HepG2 (cell line): ENCODE measurements around the gene PHF14. TPM values are rescaled to one million over a fixed set of nuclear protein-coding genes. Genes with fewer than 3 reads are reported as not detected.

Experiments used
- ATAC-seq: fragments of 200-7000 bp; cut with Tn5 transposase; 3 replicates; pipeline ENCODE4 v1.9.1; 2020; ENCODE audit warnings: mild to moderate bottlenecking, moderate library complexity
- BruUV-seq: library from RNA; stranded (reverse); fragments of 400-500 nt; replicated peaks from 2 replicates; lab custom pipeline; 2021; lab: Mats Ljungman, UMichigan
- CTCF ChIA-PET: fragments of 300-600 bp; formaldehyde crosslinking; extraction: SDS; loops from one replicate; lab custom pipeline; 2021; ENCODE audit warnings: low total read pairs, inconsistent platforms, low intra/inter-chr PET ratio; lab: Yijun Ruan, JAX
- POLR2A ChIA-PET: fragments of 350-600 bp; sonication (Branson Sonifier 250); formaldehyde crosslinking; loops from one replicate; lab custom pipeline; 2020; ENCODE audit warnings: antibody characterized with exemption, inconsistent platforms; lab: Yijun Ruan, JAX
- DNase-seq: peaks from one replicate; pipeline ENCODE4 v3.0.0-alpha.2; 2015; ENCODE audit warnings: low spot score
- FAIRE-seq: peaks from 3 replicates; lab custom pipeline; 2011; peaks lifted over from hg19 to GRCh38; lab: Jason Lieb, UNC
- H2AFZ ChIP-seq: one replicate; pipeline ENCODE4 v1.6.1; 2011; ENCODE audit warnings: low read length, inconsistent platforms
- H3K27ac ChIP-seq: fragments of 300-600 bp; 3 replicates; pipeline ENCODE4 v1.8.0; 2011; ENCODE audit warnings: mixed run types, mild to moderate bottlenecking, mixed read lengths, low read length, inconsistent platforms; ENCODE audit not compliant: insufficient read depth; ENCODE audit errors: extremely low read length
- H3K27me3 ChIP-seq, 2 experiments: fragments of 200-600 bp in 1 of 2; 2 replicates in 1 of 2; 3 replicates in 1 of 2; pipeline versions ENCODE4 v1.6.0 to v1.8.0; 2011; ENCODE audit warnings: low read length in 2 of 2, mild to moderate bottlenecking in 2 of 2, moderate library complexity in 2 of 2, inconsistent platforms in 1 of 2; ENCODE audit not compliant: insufficient read depth in 2 of 2, control insufficient read depth in 1 of 2
- H3K36me3 ChIP-seq, 2 experiments: fragments of 200-600 bp in 1 of 2; replicated peaks in 1 of 2; 2 replicates in 1 of 2; 3 replicates in 1 of 2; pipeline versions ENCODE4 v1.5.1 to v1.8.0; 2011; ENCODE audit warnings: low read length in 2 of 2, inconsistent platforms in 1 of 2; ENCODE audit not compliant: insufficient read depth in 2 of 2, control insufficient read depth in 1 of 2
- H3K4me1 ChIP-seq: 2 replicates; pipeline ENCODE4 v1.5.1; 2012; ENCODE audit warnings: low read length, inconsistent platforms; ENCODE audit not compliant: insufficient read depth
- H3K4me2 ChIP-seq: 2 replicates; pipeline ENCODE4 v1.6.0; 2011; ENCODE audit warnings: low read depth, low read length, inconsistent platforms
- H3K4me3 ChIP-seq, 3 experiments: fragments of 200-600 bp in 1 of 3; sonication (generic), shearing (Covaris generic) in 1 of 3; replicated peaks in 1 of 3; 2 replicates each; pipeline ENCODE4 v1.5.1; 2011 to 2016; ENCODE audit warnings: low read length in 3 of 3, inconsistent platforms in 2 of 3, low read depth in 2 of 3, mild to moderate bottlenecking in 2 of 3, control low read depth in 1 of 3, mixed read lengths in 1 of 3; ENCODE audit not compliant: insufficient read depth in 1 of 3
- H3K79me2 ChIP-seq: one replicate; pipeline ENCODE4 v1.6.1; 2011; ENCODE audit warnings: low read length, inconsistent platforms; ENCODE audit not compliant: insufficient read depth
- H3K9ac ChIP-seq: 2 replicates; pipeline ENCODE4 v1.6.0; 2011; ENCODE audit warnings: mild to moderate bottlenecking, low read depth, low read length, inconsistent platforms; ENCODE audit not compliant: insufficient read depth
- H3K9me3 ChIP-seq: 2 replicates; pipeline ENCODE4 v1.5.1; 2012; ENCODE audit warnings: mild to moderate bottlenecking, low read length
- H4K20me1 ChIP-seq: 2 replicates; pipeline ENCODE4 v1.6.0; 2011; ENCODE audit warnings: inconsistent platforms, mild to moderate bottlenecking, low read length, moderate library complexity; ENCODE audit not compliant: insufficient read depth
- BRD4 ChIP-seq: sonication (generic); formaldehyde crosslinking; IDR thresholded peaks from 2 replicates; pipeline ENCODE4 v1.4.0; 2020; ENCODE audit warnings: missing genetic modification reagents
- CEBPZ ChIP-seq: IDR thresholded peaks from 2 replicates; pipeline ENCODE4 v1.6.1; 2012; ENCODE audit warnings: low read length, improper control_type of control experiment
- CENPT ChIP-seq: sonication (generic); formaldehyde crosslinking; IDR thresholded peaks from 2 replicates; pipeline ENCODE4 v1.8.0; 2022; ENCODE audit warnings: low read depth, mild to moderate bottlenecking, moderate library complexity, missing genetic modification reagents
- CERS6 ChIP-seq: sonication (generic); formaldehyde crosslinking; IDR thresholded peaks from 2 replicates; pipeline ENCODE4 v1.5.0; 2020; ENCODE audit warnings: missing genetic modification reagents
- DBP ChIP-seq: sonication (generic); formaldehyde crosslinking; IDR thresholded peaks from 2 replicates; pipeline ENCODE4 v1.4.0; 2020; ENCODE audit warnings: missing genetic modification reagents; ENCODE audit errors: not compliant biosample characterization
- GMEB2 ChIP-seq: IDR thresholded peaks from 2 replicates; pipeline ENCODE4 v1.6.1; 2016; ENCODE audit warnings: missing biosample characterization, missing genetic modification reagents, low read depth
- GPN1 ChIP-seq: sonication (generic); formaldehyde crosslinking; IDR thresholded peaks from 2 replicates; pipeline ENCODE4 v1.5.1; 2020; ENCODE audit warnings: missing genetic modification reagents, borderline replicate concordance
- PHF5A ChIP-seq: IDR thresholded peaks from one replicate; pipeline ENCODE4 v1.6.1; 2018; ENCODE audit warnings: low read depth, missing genetic modification reagents; ENCODE audit not compliant: unreplicated experiment
- ZBTB7A ChIP-seq: sonication (generic); formaldehyde crosslinking; IDR thresholded peaks from 2 replicates; pipeline ENCODE4 v1.8.0; 2022; ENCODE audit warnings: mild to moderate bottlenecking, missing genetic modification reagents
- ZNF569 ChIP-seq: sonication (generic); formaldehyde crosslinking; IDR thresholded peaks from 2 replicates; pipeline ENCODE4 v1.5.0; 2020; ENCODE audit warnings: mild to moderate bottlenecking, missing genetic modification reagents, moderate library complexity, borderline replicate concordance
- ZNF770 ChIP-seq: sonication (generic); formaldehyde crosslinking; IDR thresholded peaks from 2 replicates; pipeline ENCODE4 v1.5.0; 2020; ENCODE audit warnings: mild to moderate bottlenecking, missing genetic modification reagents
- ZNF839 ChIP-seq: sonication (generic); formaldehyde crosslinking; IDR thresholded peaks from 2 replicates; pipeline ENCODE4 v1.4.0; 2020; ENCODE audit warnings: missing genetic modification reagents, mild to moderate bottlenecking, borderline replicate concordance
- WGBS: methylation state at CpG from one replicate; pipeline ENCODE4 v1.1.6; 2017; ENCODE audit warnings: low lambda C conversion rate; 5-methylcytosine and 5-hydroxymethylcytosine counted together
- in situ Hi-C: cut with HindIII; loops from 2 replicates; pipeline ENCODE4 v1.10.0; 2017; ENCODE audit warnings: low pct_unique_long_range_greater_than_20kb; ENCODE audit not compliant: extremely low pct_ligation_motif_present
- intact Hi-C: fragments of 100-400 bp; cut with micrococcal nuclease; formaldehyde crosslinking; loops from one replicate; pipeline ENCODE4 v1.10.0; 2022; ENCODE audit not compliant: unreplicated experiment
- polyA plus RNA-seq, 8 experiments: library from polyadenylated mRNA; depleted of rRNA in 3 of 8; stranded (reverse) in 7 of 8; unstranded in 1 of 8; fragments of >200 nt; fragmentation: Illumina TruSeq in 4 of 8; extraction: Trizol in 4 of 8; gene quantifications; 2 replicates each; pipeline versions ENCODE4 v1.2.1 to v1.2.3, GENCODE V29; 2011 to 2016; ENCODE audit warnings: low read depth in 4 of 8, missing spikeins in 1 of 8, mixed read lengths in 1 of 8; ENCODE audit not compliant: insufficient read depth in 1 of 8
- total RNA-seq, 5 experiments: library from RNA; depleted of rRNA; stranded (reverse); fragments of >200 nt; fragmentation: Illumina TruSeq; extraction: Trizol; gene quantifications; 2 replicates each; pipeline ENCODE4 v1.2.3, GENCODE V29; 2016; ENCODE audit warnings: low read depth in 1 of 5

PHF14 gene
- total and polyA plus RNA-seq, 2 of the 13 experiments (the other 11 are each of a cell fraction or from before 2014, with no cell fraction given), result 18.9 to 68.7 TPM

GRCh38 chr7:11166051-11166450, 192.4 kb downstream of the PHF14 start:
- H3K4me1 ChIP-seq, result no peaks in the 10 kb centered on the region
- FAIRE-seq (no peak), ATAC-seq (no peak), DNase-seq (no peak)
- in situ Hi-C loops (no loop called here), intact Hi-C loops (no loop called here)
- TF ChIP-seq ZBTB7A (CRISPR knock-in tag) (no peak), CEBPZ (no peak), DBP (CRISPR knock-in tag) (no peak), CENPT (CRISPR knock-in tag) (no peak), GPN1 (CRISPR knock-in tag) (no peak), ZNF569 (no peak), PHF5A (CRISPR knock-in tag) (no peak), ZNF839 (CRISPR knock-in tag) (no peak), BRD4 (CRISPR knock-in tag) (no peak), CERS6 (CRISPR knock-in tag) (no peak), ZNF770 (no peak), GMEB2 (CRISPR knock-in tag) (no peak)
- ChIA-PET CTCF (no interaction called here), POLR2A (no interaction called here)
- BruUV-seq, result no TSS peak
- H3K36me3 ChIP-seq, result no peaks in the 10 kb centered on the region
- 89% methylated on average over 1 of the region's 1 CpG for WGBS
- no peak overlapping the region for H3K27ac ChIP-seq
- H3K4me2 ChIP-seq, result no peak overlapping the region
- no peaks in the 10 kb centered on the region for H4K20me1 ChIP-seq
- H2AFZ ChIP-seq, result no peak overlapping the region
- H3K79me2 ChIP-seq, result no peaks in the 10 kb centered on the region
- no peak overlapping the region for H3K9ac ChIP-seq
- no peak overlapping the region for H3K4me3 ChIP-seq
- H3K27me3 ChIP-seq, result no peaks in the 10 kb centered on the region
- no peaks in the 10 kb centered on the region for H3K9me3 ChIP-seq
